Measurements from ENCODE around the gene COL4A6.

COL4A6 gene

DNA sequence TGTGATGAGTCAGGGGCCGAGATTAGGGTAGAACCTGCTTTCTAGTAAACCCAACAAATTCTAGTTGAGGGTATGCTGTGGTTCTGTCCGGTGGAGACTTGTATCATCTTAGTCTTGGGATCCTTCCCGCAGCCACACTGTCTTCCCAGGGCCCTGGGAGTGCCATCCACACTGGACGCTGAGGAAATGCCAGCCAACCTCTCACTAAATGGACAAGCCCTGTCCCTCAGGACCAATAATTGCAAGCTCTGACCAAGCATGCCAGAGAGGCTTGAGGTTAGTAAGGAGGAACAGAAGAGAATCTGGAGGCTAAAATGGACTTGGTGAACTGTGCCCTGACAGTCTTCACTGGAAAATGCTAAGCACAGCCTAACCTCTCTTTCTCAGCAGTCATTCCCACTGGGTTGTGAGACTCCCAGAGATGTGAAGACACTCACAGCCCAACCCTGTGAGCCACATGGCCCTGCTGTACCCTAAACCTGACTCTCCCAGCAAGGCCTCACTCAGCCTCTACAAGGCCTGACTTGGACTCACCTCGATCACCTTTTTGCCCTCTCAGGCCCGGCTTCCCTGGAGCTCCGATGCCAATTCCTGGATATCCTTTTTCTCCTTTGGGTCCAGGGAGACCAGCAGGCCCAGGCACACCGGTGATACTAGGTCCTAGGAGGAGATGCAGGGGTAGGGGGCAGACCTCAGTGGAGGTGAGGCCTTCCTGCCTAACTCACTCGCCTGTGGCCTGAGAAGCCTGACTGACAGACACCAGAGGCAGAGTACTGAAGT is 269.1 kb downstream of the COL4A6 start:
- POLR2A ChIA-PET: no interaction called here
- no peak overlapping the region for H3K4me3 ChIP-seq (ENCODE audit: low read depth, low read length)

DNA sequence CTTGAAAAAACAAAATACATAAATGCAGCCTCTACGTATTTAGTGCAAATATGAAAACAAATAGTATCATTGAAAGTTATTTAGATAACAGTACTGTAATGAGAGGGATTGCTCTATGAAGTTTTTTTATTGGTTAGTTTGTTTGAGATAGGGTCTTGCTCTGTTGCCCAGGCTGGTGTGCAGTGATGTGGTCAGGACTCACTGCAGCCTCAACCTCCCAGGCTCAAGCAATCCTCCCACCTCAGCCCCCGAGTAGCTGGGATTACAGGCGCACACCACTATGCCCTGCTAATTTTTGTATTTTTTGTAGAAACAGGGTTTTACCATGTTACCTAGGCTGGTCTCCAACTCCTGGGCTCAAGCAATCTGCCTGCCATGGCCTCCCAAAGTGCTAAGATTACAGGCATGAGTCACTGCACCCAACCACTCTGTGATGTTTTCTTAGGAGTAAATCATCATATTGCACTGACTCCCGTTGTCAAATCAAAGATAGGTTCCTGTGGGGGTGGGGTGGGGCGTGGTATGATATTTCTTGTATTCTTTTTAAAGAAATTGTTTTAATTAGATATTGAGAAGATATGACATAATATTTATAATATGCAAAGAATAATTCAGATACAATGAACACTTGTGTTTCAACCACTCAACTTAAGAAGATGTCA is 270.9 kb downstream of the COL4A6 start:
- H3K4me3 ChIP-seq (ENCODE audit: low read depth, low read length): no peak overlapping the region
- DNase-seq (ENCODE audit: low read depth, low spot score): no peak
- ChIA-PET CTCF (interaction anchor here (0.9 kb wide), 1 partner anchor 369 kb away, joined by 6 read pairs; no protein-coding TSS in a partner anchor), POLR2A (no interaction called here)
- no peak for TF ChIP-seq CTCF (IDR thresholded peaks at IDR 0.05; ENCODE audit: insufficient read depth, low read length, missing control alignments)

More for the DNA sequence above, 269.1 kb downstream of the COL4A6 start:
- no peak for TF ChIP-seq CTCF (IDR thresholded peaks at IDR 0.05; ENCODE audit: insufficient read depth, low read length, missing control alignments)
- CTCF ChIA-PET: no interaction called here
- no peak for DNase-seq (ENCODE audit: low read depth, low spot score)

DNA sequence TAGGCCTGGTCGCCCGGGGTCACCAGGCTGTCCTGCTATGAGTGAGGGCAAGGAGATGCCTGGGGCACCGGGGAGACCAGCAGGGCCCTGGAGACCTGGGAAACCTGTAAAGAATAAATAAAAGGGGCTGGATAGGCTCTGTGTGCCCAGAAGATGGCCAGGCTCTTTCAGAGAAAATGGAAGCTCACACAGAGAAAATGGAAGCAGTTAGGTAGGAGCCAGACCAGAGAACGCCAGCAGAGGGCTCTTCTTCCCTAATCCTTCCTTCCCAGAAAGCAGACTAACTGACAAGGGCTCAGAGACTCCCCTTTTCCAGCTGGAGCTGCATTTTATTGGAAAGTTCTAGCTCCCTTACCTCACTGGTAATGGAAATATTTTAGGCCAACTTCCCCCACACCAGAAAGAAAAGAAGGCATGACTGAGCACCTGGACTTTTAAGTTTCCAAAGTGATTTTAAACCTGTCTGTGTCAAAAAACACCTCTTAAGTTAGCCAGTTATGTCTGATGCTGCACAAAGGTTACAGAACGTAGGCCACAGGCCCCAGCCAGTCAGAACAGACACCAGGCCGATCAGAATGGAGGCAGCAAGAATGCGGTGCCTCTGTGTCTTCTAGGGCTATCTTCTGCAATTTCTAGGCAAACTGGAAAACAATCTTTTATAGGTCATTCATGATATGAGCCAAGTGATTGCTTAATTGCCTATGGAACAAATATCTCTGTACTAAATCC is 272.7 kb downstream of the COL4A6 start:
- ChIA-PET CTCF (interaction anchor here (0.6 to 1.4 kb wide), 6 partner anchors 8 to 374 kb away, joined by 3 to 4 read pairs (median 3); no protein-coding TSS in a partner anchor), POLR2A (no interaction called here)
- DNase-seq (ENCODE audit: low read depth, low spot score): no peak
- peak; percentile 47 for TF ChIP-seq CTCF (IDR thresholded peaks at IDR 0.05; ENCODE audit: insufficient read depth, low read length, missing control alignments)
- no peak overlapping the region for H3K4me3 ChIP-seq (ENCODE audit: low read depth, low read length)

DNA sequence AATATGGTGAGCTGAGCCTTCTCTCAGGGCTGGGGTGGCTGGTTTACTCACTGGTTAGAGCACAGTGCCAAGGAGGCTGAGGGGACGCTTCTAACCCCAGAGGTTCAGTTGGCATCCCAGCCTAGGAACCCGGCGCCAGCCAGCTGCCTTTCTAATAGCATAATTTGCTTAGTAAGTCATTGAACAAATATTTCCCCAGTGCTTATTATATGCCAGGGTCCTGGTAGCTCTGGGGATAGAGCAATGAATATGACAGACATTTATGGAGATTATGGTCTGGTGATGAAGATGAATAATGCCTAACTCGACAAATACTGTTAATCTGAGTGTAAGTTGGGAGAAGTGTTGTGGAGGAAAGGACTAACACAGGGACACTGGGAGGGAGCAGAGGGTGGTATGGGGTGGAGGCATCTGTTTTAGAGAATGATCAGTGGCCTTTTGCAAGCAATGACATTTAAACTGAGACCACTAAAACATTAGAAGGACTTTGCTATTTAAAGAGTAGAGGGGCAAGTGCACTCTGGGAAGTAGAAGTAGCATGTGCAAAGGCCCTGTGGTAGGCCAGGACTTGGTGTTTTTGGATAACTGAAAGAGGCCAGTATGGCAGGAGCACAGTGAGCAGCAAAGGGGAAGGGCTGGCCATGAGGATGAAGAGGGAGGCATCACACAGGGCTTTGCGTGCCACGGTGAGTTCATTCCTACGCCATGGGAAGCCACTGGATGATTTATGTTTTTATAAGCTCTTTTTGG is 274.7 kb downstream of the COL4A6 start:
- no peak for DNase-seq (ENCODE audit: low read depth, low spot score)
- H3K4me3 ChIP-seq (ENCODE audit: low read depth, low read length): no peak overlapping the region
- ChIA-PET CTCF (no interaction called here), POLR2A (no interaction called here)
- TF ChIP-seq CTCF (IDR thresholded peaks at IDR 0.05; ENCODE audit: insufficient read depth, low read length, missing control alignments): no peak

DNA sequence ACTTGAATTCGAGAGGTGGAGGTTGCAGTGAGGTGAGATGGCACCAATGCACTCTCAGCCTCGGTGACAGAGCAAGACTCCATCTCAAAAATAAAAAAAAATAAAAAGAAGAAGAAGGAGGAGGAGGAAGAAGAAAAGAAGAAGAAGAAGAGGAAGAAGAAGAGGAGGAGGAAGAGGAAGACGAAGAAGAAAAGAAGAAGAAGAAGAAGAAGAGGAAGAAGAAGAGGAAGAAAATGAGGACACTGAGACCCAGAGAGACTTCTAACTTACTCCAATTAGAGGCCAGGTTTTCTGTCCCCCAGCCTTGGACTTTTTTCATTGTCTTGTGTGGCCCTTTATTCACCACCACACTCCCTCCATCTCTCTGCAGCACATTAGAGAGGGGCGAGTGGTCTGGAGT is 276.0 kb downstream of the COL4A6 start:
- no peak overlapping the region for H3K4me3 ChIP-seq (ENCODE audit: low read depth, low read length)
- CTCF ChIA-PET: no interaction called here
- POLR2A ChIA-PET: no interaction called here
- no peak for TF ChIP-seq CTCF (IDR thresholded peaks at IDR 0.05; ENCODE audit: insufficient read depth, low read length, missing control alignments)
- DNase-seq (ENCODE audit: low read depth, low spot score): no peak
